Osteoblast (primary cell): Measurements from ENCODE around the gene OSBPL1A. TPM values are rescaled to one million over a fixed set of nuclear protein-coding genes. Genes with fewer than 3 reads are reported as not detected.

Experiments used
- DNase-seq: peaks from one replicate; pipeline ENCODE4 v3.0.0; 2011; ENCODE audit warnings: low spot score, mixed read lengths; ENCODE audit not compliant: insufficient read length; ENCODE audit errors: missing footprints
- H2AFZ ChIP-seq: 2 replicates; pipeline ENCODE4 v1.6.0; 2011; ENCODE audit warnings: mild to moderate bottlenecking, low read length
- H3K27ac ChIP-seq: 2 replicates; pipeline ENCODE4 v1.5.1; 2011; ENCODE audit warnings: mild to moderate bottlenecking, low read depth, low read length, moderate library complexity
- H3K27me3 ChIP-seq: 2 replicates; pipeline ENCODE4 v1.6.0; 2012; ENCODE audit warnings: mild to moderate bottlenecking, control low read depth, inconsistent platforms, low read length, moderate library complexity; ENCODE audit not compliant: insufficient read depth
- H3K36me3 ChIP-seq: 2 replicates; pipeline ENCODE4 v1.5.1; 2011; ENCODE audit warnings: mild to moderate bottlenecking, low read length, control low read depth, moderate library complexity; ENCODE audit not compliant: insufficient read depth
- H3K4me1 ChIP-seq: 2 replicates; pipeline ENCODE4 v1.5.1; 2011; ENCODE audit warnings: mild to moderate bottlenecking, low read length, control low read depth, moderate library complexity; ENCODE audit not compliant: insufficient read depth
- H3K4me2 ChIP-seq: 2 replicates; pipeline ENCODE4 v1.6.0; 2011; ENCODE audit warnings: mild to moderate bottlenecking, low read length; ENCODE audit not compliant: insufficient read depth
- H3K4me3 ChIP-seq: fragments of 200-600 bp; sonication (generic); 3 replicates; pipeline ENCODE4 v1.5.1; 2012; ENCODE audit warnings: mild to moderate bottlenecking, low read length, inconsistent platforms; ENCODE audit not compliant: insufficient read depth
- H3K79me2 ChIP-seq: 2 replicates; pipeline ENCODE4 v1.6.0; 2012; ENCODE audit warnings: mild to moderate bottlenecking, low read length, control low read depth, inconsistent platforms; ENCODE audit not compliant: insufficient read depth
- H3K9me3 ChIP-seq: 2 replicates; pipeline ENCODE4 v1.5.1; 2011; ENCODE audit warnings: low read depth, low read length, control low read depth
- H4K20me1 ChIP-seq: 2 replicates; pipeline ENCODE4 v1.6.0; 2012; ENCODE audit warnings: mild to moderate bottlenecking, low read length, control low read depth; ENCODE audit not compliant: insufficient read depth
- total RNA-seq: library from RNA; depleted of rRNA; stranded (reverse); fragments of >200 nt; gene quantifications from 2 replicates; pipeline ENCODE4 v1.2.3, GENCODE V29; 2012
- TF ChIP-seq, protein P1 (sequence below): IDR thresholded peaks from 2 replicates; pipeline ENCODE4 v1.5.1; 2011; ENCODE audit warnings: mild to moderate bottlenecking, low read depth, low read length, moderate library complexity; ENCODE audit errors: extremely low read depth

Gene OSBPL1A
- total RNA-seq, 1 donor, result 51.8 TPM

DNA sequence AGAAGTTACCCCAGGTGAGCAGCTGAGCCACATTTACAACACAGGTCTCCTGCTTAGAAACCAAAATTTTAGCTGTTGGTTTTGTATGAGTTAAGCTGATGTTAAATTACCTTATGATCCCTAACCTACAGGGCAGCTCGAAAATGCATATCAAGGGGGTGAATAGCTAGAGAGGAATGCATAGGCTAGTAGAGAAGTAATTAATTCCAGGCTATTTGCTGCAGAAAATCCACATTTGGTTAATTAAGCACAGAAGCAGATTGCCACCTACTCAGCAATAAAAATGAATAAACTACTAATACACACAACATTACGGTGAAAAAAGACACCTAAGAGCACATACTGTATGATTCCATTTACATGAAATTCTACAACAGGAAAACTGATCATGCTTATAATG lies 91.4 kb downstream of the OSBPL1A start:
- Histone ChIP-seq H3K9me3 (no peaks in the 10 kb centered on the region), H3K36me3 (no peaks in the 10 kb centered on the region), H3K4me3 (no peak overlapping the region), H3K4me1 (no peaks in the 10 kb centered on the region), H4K20me1 (no peaks in the 10 kb centered on the region), H3K27ac (no peak overlapping the region), H3K79me2 (no peaks in the 10 kb centered on the region), H3K4me2 (no peak overlapping the region), H3K27me3 (no peaks in the 10 kb centered on the region), H2AFZ (no peak overlapping the region)
- TF ChIP-seq, protein P1, sequence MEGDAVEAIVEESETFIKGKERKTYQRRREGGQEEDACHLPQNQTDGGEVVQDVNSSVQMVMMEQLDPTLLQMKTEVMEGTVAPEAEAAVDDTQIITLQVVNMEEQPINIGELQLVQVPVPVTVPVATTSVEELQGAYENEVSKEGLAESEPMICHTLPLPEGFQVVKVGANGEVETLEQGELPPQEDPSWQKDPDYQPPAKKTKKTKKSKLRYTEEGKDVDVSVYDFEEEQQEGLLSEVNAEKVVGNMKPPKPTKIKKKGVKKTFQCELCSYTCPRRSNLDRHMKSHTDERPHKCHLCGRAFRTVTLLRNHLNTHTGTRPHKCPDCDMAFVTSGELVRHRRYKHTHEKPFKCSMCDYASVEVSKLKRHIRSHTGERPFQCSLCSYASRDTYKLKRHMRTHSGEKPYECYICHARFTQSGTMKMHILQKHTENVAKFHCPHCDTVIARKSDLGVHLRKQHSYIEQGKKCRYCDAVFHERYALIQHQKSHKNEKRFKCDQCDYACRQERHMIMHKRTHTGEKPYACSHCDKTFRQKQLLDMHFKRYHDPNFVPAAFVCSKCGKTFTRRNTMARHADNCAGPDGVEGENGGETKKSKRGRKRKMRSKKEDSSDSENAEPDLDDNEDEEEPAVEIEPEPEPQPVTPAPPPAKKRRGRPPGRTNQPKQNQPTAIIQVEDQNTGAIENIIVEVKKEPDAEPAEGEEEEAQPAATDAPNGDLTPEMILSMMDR, result no peak
- DNase-seq, result no peak

- Histone ChIP-seq H3K36me3 (no peaks in the 10 kb centered on the region), H4K20me1 (no peaks in the 10 kb centered on the region), H3K27ac (no peak overlapping the region), H3K4me3 (no peak overlapping the region), H3K4me1 (no peaks in the 10 kb centered on the region), H3K9me3 (no peaks in the 10 kb centered on the region), H3K4me2 (no peak overlapping the region), H3K27me3 (no peaks in the 10 kb centered on the region), H2AFZ (no peak overlapping the region), H3K79me2 (no peaks in the 10 kb centered on the region)
- no peak for DNase-seq
- TF ChIP-seq, protein P1, result no peak
Observed at GRCh38 chr18:24300703-24301102, 96.9 kb downstream of the OSBPL1A start.

DNA sequence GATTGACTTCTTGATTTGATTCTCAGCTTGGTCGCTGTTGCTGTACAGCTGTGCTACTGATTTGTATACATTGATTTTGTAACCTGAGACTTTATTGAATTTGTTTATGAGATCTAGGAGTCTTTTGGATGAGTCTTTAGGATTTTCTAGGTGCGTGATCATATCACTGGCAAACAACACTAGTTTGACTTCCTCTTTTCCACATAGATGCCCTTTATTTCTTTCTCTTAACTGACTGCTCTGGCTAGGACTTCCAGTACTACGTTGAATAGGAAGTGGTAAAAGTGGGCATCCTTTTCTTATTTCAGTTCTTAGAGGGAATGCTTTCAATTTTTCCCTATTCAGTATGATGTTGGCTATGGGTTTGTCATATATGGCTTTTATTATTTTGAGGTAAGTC lies 101.3 kb downstream of the OSBPL1A start:
- H2AFZ ChIP-seq, result no peak overlapping the region
- no peak for DNase-seq
- H3K36me3 ChIP-seq, result no peaks in the 10 kb centered on the region
- H3K4me1 ChIP-seq, result no peaks in the 10 kb centered on the region
- H3K9me3 ChIP-seq, result no peaks in the 10 kb centered on the region
- H4K20me1 ChIP-seq, result no peaks in the 10 kb centered on the region
- TF ChIP-seq, protein P1, result no peak
- no peak overlapping the region for H3K4me2 ChIP-seq
- H3K27ac ChIP-seq, result no peak overlapping the region
- H3K4me3 ChIP-seq, result no peak overlapping the region
- no peaks in the 10 kb centered on the region for H3K27me3 ChIP-seq
- no peaks in the 10 kb centered on the region for H3K79me2 ChIP-seq

- no peak overlapping the region for H3K27ac ChIP-seq
- DNase-seq, result no peak
- no peaks in the 10 kb centered on the region for H3K4me1 ChIP-seq
- no peaks in the 10 kb centered on the region for H3K9me3 ChIP-seq
- H3K79me2 ChIP-seq, result no peaks in the 10 kb centered on the region
- TF ChIP-seq, protein P1, result no peak
- no peaks in the 10 kb centered on the region for H3K36me3 ChIP-seq
- H4K20me1 ChIP-seq, result no peaks in the 10 kb centered on the region
- H3K27me3 ChIP-seq, result no peaks in the 10 kb centered on the region
- no peak overlapping the region for H2AFZ ChIP-seq
- no peak overlapping the region for H3K4me2 ChIP-seq
- no peak overlapping the region for H3K4me3 ChIP-seq
Observed at GRCh38 chr18:24293254-24293653, 104.4 kb downstream of the OSBPL1A start.
